ENCODE measurements around the gene PFAS.

GRCh38 chr17:8267480-8268147 lies 18.5 kb downstream of the PFAS start:
- TF ChIP-seq POLR2A (IDR thresholded peaks at IDR 0.05) (no peak), POLR2AphosphoS5 (IDR thresholded peaks at IDR 0.05) (no peak), CTCF (IDR thresholded peaks at IDR 0.05) (no peak), EP300 (IDR thresholded peaks at IDR 0.05; ENCODE audit: low read depth) (no peak)

Data from transverse colon (tissue), 4 donors.